HCT116 (cell line): ENCODE results near the gene ENOX1. TPM values are rescaled to one million over a fixed set of nuclear protein-coding genes. Genes with fewer than 3 reads are reported as not detected.

Experiments
- ATAC-seq: fragments of 200-7000 bp; cut with Tn5 transposase; 2 replicates; pipeline ENCODE4 v1.9.1; 2020; ENCODE audit warnings: mild to moderate bottlenecking, moderate library complexity
- BruUV-seq: library from RNA; stranded (reverse); fragments of 400-500 nt; replicated peaks from 2 replicates; lab custom pipeline; 2021; lab: Mats Ljungman, UMichigan
- CTCF ChIA-PET: fragments of 300-600 bp; sonication (Branson Sonifier 250); formaldehyde crosslinking; loops from one replicate; lab custom pipeline; 2021; ENCODE audit warnings: antibody characterized with exemption; lab: Charles Lee
- POLR2A ChIA-PET: fragments of 300-600, 350-600 bp; sonication (Branson Sonifier 250); formaldehyde crosslinking; loops from one replicate; lab custom pipeline; 2021; ENCODE audit warnings: antibody characterized with exemption; lab: Charles Lee
- RAD21 ChIA-PET, 2 experiments: fragments of 300-600 bp; sonication (Branson Sonifier 250); formaldehyde crosslinking; loops; one replicate each; lab custom pipeline; 2023; ENCODE audit warnings: low total read pairs in 2 of 2; ENCODE audit not compliant: uncharacterized antibody in 2 of 2, unreplicated experiment in 2 of 2, low non-redundant PET in 1 of 2; lab: Charles Lee
- DNase-seq: peaks from one replicate; pipeline ENCODE4 v3.0.0-alpha.2; 2010; ENCODE audit warnings: low read depth, low spot score
- H2AFZ ChIP-seq: fragments of 200-600 bp; shearing (Covaris generic), sonication (generic); 2 replicates; pipeline ENCODE4 v1.6.1; 2017; ENCODE audit warnings: low read depth, mixed run types, mixed read lengths, antibody characterized with exemption, low read length; ENCODE audit not compliant: poor library complexity, severe bottlenecking
- H3K27ac ChIP-seq: 2 replicates; pipeline ENCODE4 v1.5.1; 2012; ENCODE audit warnings: low read depth, low read length
- H3K27me3 ChIP-seq: fragments of 200-600 bp; sonication (generic); 2 replicates; pipeline ENCODE4 v1.6.1; 2016; ENCODE audit warnings: mixed run types, low read length, mixed read lengths; ENCODE audit not compliant: insufficient read depth
- H3K36me3 ChIP-seq, 2 experiments: fragments of 200-500 bp in 1 of 2; fragments of 200-600 bp in 1 of 2; sonication (Bioruptor generic) in 1 of 2; sonication (generic) in 1 of 2; 2 replicates each; pipeline versions ENCODE4 v1.5.1 to v1.6.1; 2014 to 2016; ENCODE audit warnings: low read length in 2 of 2, inconsistent platforms in 1 of 2, mixed read lengths in 1 of 2, mixed run types in 1 of 2; ENCODE audit not compliant: insufficient read depth in 2 of 2, control insufficient read depth in 1 of 2
- H3K4me1 ChIP-seq, 2 experiments: fragments of 200-600 bp in 1 of 2; sonication (generic) in 1 of 2; 2 replicates each; pipeline versions ENCODE4 v1.5.1 to v1.6.1; 2012 to 2017; ENCODE audit warnings: low read length in 2 of 2, inconsistent platforms in 1 of 2, mild to moderate bottlenecking in 1 of 2, mixed read lengths in 1 of 2, mixed run types in 1 of 2, moderate library complexity in 1 of 2; ENCODE audit not compliant: insufficient read depth in 2 of 2, control insufficient read depth in 1 of 2
- H3K4me2 ChIP-seq: fragments of 200-600 bp; sonication (generic); 2 replicates; pipeline ENCODE4 v1.6.1; 2017; ENCODE audit warnings: mixed run types, low read length, mixed read lengths
- H3K4me3 ChIP-seq, 2 experiments: fragments of 200-600 bp in 1 of 2; sonication (generic) in 1 of 2; replicated peaks in 1 of 2; 2 replicates each; pipeline ENCODE4 v1.5.1; 2011 to 2016; ENCODE audit warnings: low read length in 2 of 2, control low read depth in 1 of 2, low read depth in 1 of 2, mild to moderate bottlenecking in 1 of 2, mixed read lengths in 1 of 2, mixed run types in 1 of 2
- H3K79me2 ChIP-seq: fragments of 200-600 bp; sonication (generic); 2 replicates; pipeline ENCODE4 v1.6.1; 2017; ENCODE audit warnings: mild to moderate bottlenecking, mixed run types, low read length, moderate library complexity, mixed read lengths; ENCODE audit not compliant: insufficient read depth
- H3K9ac ChIP-seq: fragments of 200-600 bp; sonication (generic); 2 replicates; pipeline ENCODE4 v1.6.1; 2016; ENCODE audit warnings: low read length, mixed read lengths
- H3K9me2 ChIP-seq: fragments of 200-600 bp; sonication (generic), shearing (Covaris generic); 2 replicates; pipeline ENCODE4 v1.6.1; 2017; ENCODE audit warnings: mixed run types, mild to moderate bottlenecking, moderate library complexity; ENCODE audit not compliant: insufficient read depth
- H3K9me3 ChIP-seq, 2 experiments: fragments of 200-500 bp in 1 of 2; fragments of 200-600 bp in 1 of 2; sonication (Bioruptor generic) in 1 of 2; sonication (generic) in 1 of 2; 2 replicates each; pipeline ENCODE4 v1.6.1; 2014 to 2017; ENCODE audit warnings: low read length in 2 of 2, mixed read lengths in 2 of 2, inconsistent platforms in 1 of 2, low read depth in 1 of 2, mild to moderate bottlenecking in 1 of 2, mixed run types in 1 of 2, moderate library complexity in 1 of 2; ENCODE audit not compliant: control insufficient read depth in 1 of 2, insufficient read depth in 1 of 2
- H4K20me1 ChIP-seq: fragments of 200-600 bp; sonication (generic), shearing (Covaris generic); 2 replicates; pipeline ENCODE4 v1.6.1; 2017; ENCODE audit warnings: mixed run types, mild to moderate bottlenecking, moderate library complexity; ENCODE audit not compliant: insufficient read depth
- CBX3 ChIP-seq: IDR thresholded peaks from 2 replicates; pipeline ENCODE4 v1.6.1; 2012; ENCODE audit warnings: low read depth
- CEBPB ChIP-seq: IDR thresholded peaks from 2 replicates; pipeline ENCODE4 v1.6.1; 2012; ENCODE audit warnings: low read depth
- CTCF ChIP-seq, 3 experiments: fragments of 200-600 bp in 1 of 3; sonication (generic) in 1 of 3; IDR thresholded peaks in 2 of 3; conservative IDR thresholded peaks in 1 of 3; 2 replicates each; pipeline ENCODE4 v1.5.1; 2012 to 2017; ENCODE audit warnings: low read depth in 2 of 3, low read length in 2 of 3, antibody characterized with exemption in 1 of 3, borderline replicate concordance in 1 of 3, control low read depth in 1 of 3, mild to moderate bottlenecking in 1 of 3, mixed read lengths in 1 of 3, mixed run types in 1 of 3, moderate library complexity in 1 of 3; ENCODE audit not compliant: insufficient read depth in 1 of 3
- EGR1 ChIP-seq: IDR thresholded peaks from 2 replicates; pipeline ENCODE4 v1.6.1; 2012; ENCODE audit warnings: low read depth
- ELF1 ChIP-seq: IDR thresholded peaks from 2 replicates; pipeline ENCODE4 v1.6.1; 2012; ENCODE audit warnings: low read depth, borderline replicate concordance
- FOSL1 ChIP-seq: IDR thresholded peaks from 2 replicates; pipeline ENCODE4 v1.6.1; 2012; ENCODE audit warnings: low read depth
- MAX ChIP-seq: IDR thresholded peaks from 2 replicates; pipeline ENCODE4 v1.6.1; 2012
- POLR2A ChIP-seq: IDR thresholded peaks from 2 replicates; pipeline ENCODE4 v1.7.0; 2011; ENCODE audit warnings: borderline replicate concordance; ENCODE audit not compliant: insufficient read depth, insufficient read length; ENCODE audit errors: extremely low read depth
- POLR2AphosphoS5 ChIP-seq: IDR thresholded peaks from 2 replicates; pipeline ENCODE4 v1.6.1; 2011; ENCODE audit warnings: mild to moderate bottlenecking, low read depth, low read length, moderate library complexity
- ZBTB33 ChIP-seq: IDR thresholded peaks from 2 replicates; pipeline ENCODE4 v1.6.1; 2011; ENCODE audit warnings: mild to moderate bottlenecking, low read length, moderate library complexity; ENCODE audit not compliant: insufficient replicate concordance; ENCODE audit errors: extremely low read depth
- ZFX ChIP-seq: fragments of 450-650 bp; IDR thresholded peaks from 2 replicates; pipeline ENCODE4 v1.6.1; 2017
- ZNF274 ChIP-seq: fragments of 200-500 bp; sonication (Bioruptor generic); IDR thresholded peaks from 2 replicates; pipeline ENCODE4 v1.6.1; 2014; ENCODE audit warnings: mild to moderate bottlenecking, low read depth, low read length, inconsistent platforms
- intact Hi-C: fragments of 100-400 bp; cut with micrococcal nuclease; formaldehyde crosslinking; loops from 2 replicates; pipeline ENCODE4 v1.10.0; 2022
- total RNA-seq: library from RNA; stranded (reverse); gene quantifications from one replicate; pipeline ENCODE4 v1.2.1, GENCODE V29; 2021; ENCODE audit not compliant: unreplicated experiment

The ENOX1 gene
- total RNA-seq, 1 experiment from 2014 or later, result 4.5 TPM

GRCh38 chr13:43364210-43365038 lies 422.3 kb downstream of the ENOX1 start:
- H4K20me1 ChIP-seq, result no peaks in the 10 kb centered on the region
- TF ChIP-seq MAX (no peak), CBX3 (no peak), ZFX (no peak), CTCF (IDR thresholded peaks at IDR 0.05 in 2 of 3, conservative IDR thresholded peaks at IDR 0.05 in 1 of 3; ENCODE audit: borderline replicate concordance in 1 of 3, insufficient read depth in 1 of 3, low read depth in 2 of 3, low read length in 2 of 3) (no peak), ELF1 (no peak), CEBPB (no peak), ZBTB33 (no peak), POLR2A (no peak), EGR1 (no peak), FOSL1 (no peak), POLR2AphosphoS5 (no peak), ZNF274 (no peak)
- TF ChIP-seq, all 23 proteins: peak for 0
- no peaks in the 10 kb centered on the region for H3K9me2 ChIP-seq
- CTCF ChIA-PET, result no interaction called here
- H3K4me1 ChIP-seq, result no peaks in the 10 kb centered on the region
- H3K27ac ChIP-seq, result no peak overlapping the region
- no peaks in the 10 kb centered on the region for H3K79me2 ChIP-seq
- no peak overlapping the region for H2AFZ ChIP-seq
- H3K36me3 ChIP-seq, result no peaks in the 10 kb centered on the region
- intact Hi-C loops, result no loop called here
- no TSS peak for BruUV-seq
- DNase-seq (no peak), ATAC-seq (no peak)
- no peak overlapping the region for H3K4me2 ChIP-seq
- POLR2A ChIA-PET, result no interaction called here
- H3K4me3 ChIP-seq, result no peak overlapping the region
- RAD21 ChIA-PET, result no interaction called here
- no peaks in the 10 kb centered on the region for H3K27me3 ChIP-seq
- H3K9me3 ChIP-seq, result no peaks in the 10 kb centered on the region
- no peak overlapping the region for H3K9ac ChIP-seq
